Left ventricle myocardium inferior (tissue), 1 donor: ENCODE results near the gene MROH7. TPM values are rescaled to one million over a fixed set of nuclear protein-coding genes. Genes with fewer than 3 reads are reported as not detected.

ENCODE experiments used
- DNase-seq: peaks from one replicate; pipeline ENCODE4 v3.0.0-alpha.2; 2020
- H3K27ac ChIP-seq: fragments of 200-600 bp; replicated peaks from 2 replicates; pipeline ENCODE4 v1.8.0; 2021
- H3K27me3 ChIP-seq: fragments of 200-600 bp; 2 replicates; pipeline ENCODE4 v1.8.0; 2021; ENCODE audit warnings: low read depth
- H3K36me3 ChIP-seq: fragments of 200-600 bp; 2 replicates; pipeline ENCODE4 v1.8.0; 2021
- H3K4me1 ChIP-seq: fragments of 200-600 bp; 2 replicates; pipeline ENCODE4 v1.8.0; 2021
- H3K4me3 ChIP-seq: fragments of 200-600 bp; 2 replicates; pipeline ENCODE4 v1.8.0; 2021; ENCODE audit warnings: mild to moderate bottlenecking, moderate library complexity
- H3K9me3 ChIP-seq: fragments of 200-600 bp; replicated peaks from 2 replicates; pipeline ENCODE4 v1.8.0; 2021
- CTCF ChIP-seq: fragments of 200-600 bp; IDR thresholded peaks from 2 replicates; pipeline ENCODE4 v1.8.0; 2021; ENCODE audit warnings: antibody characterized with exemption, mild to moderate bottlenecking, borderline replicate concordance
- intact Hi-C: fragments of 100-400 bp; cut with micrococcal nuclease; formaldehyde crosslinking; loops from one replicate; pipeline ENCODE4 v1.11.0; 2022
- total RNA-seq: library from RNA; stranded (reverse); fragmentation: NEBNext Ultra II Directional; extraction: Animal tissue kit (Norgen Biotek cat#: 25700); gene quantifications from one replicate; pipeline ENCODE4 v1.2.1, GENCODE V29; 2021
- donor health status: DM: no; HTN: yes; CAD: no; lungs with severe emphysema.

The MROH7 gene
- total RNA-seq, 1 donor from 2014 or later, result 6.8 TPM

GRCh38 chr1:54750596-54750995 is 109.0 kb downstream of the MROH7 start:
- no peaks in the 10 kb centered on the region for H3K27me3 ChIP-seq
- H3K4me3 ChIP-seq, result no peak overlapping the region
- no peak for TF ChIP-seq CTCF
- no peaks in the 10 kb centered on the region for H3K9me3 ChIP-seq
- intact Hi-C loops, result no loop called here
- no peaks in the 10 kb centered on the region for H3K4me1 ChIP-seq
- no peaks in the 10 kb centered on the region for H3K36me3 ChIP-seq
- no peak overlapping the region for H3K27ac ChIP-seq
- no peak for DNase-seq

- no peak overlapping the region for H3K4me3 ChIP-seq
- no peaks in the 10 kb centered on the region for H3K36me3 ChIP-seq
- no peaks in the 10 kb centered on the region for H3K9me3 ChIP-seq
- H3K27me3 ChIP-seq, result no peaks in the 10 kb centered on the region
- intact Hi-C loops, result no loop called here
- TF ChIP-seq CTCF, result no peak
- H3K4me1 ChIP-seq, result no peaks in the 10 kb centered on the region
- no peak for DNase-seq
- H3K27ac ChIP-seq, result no peak overlapping the region
Measured at GRCh38 chr1:54751426-54751825, 109.8 kb downstream of the MROH7 start.

GRCh38 chr1:54754045-54754444 is 112.5 kb downstream of the MROH7 start:
- intact Hi-C loops, result no loop called here
- Histone ChIP-seq H3K27ac (no peak overlapping the region), H3K36me3 (peaks cover 21% of the 10 kb centered on the region), H3K4me3 (no peak overlapping the region), H3K9me3 (no peaks in the 10 kb centered on the region), H3K27me3 (no peaks in the 10 kb centered on the region), H3K4me1 (no peaks in the 10 kb centered on the region)
- no peak for DNase-seq
- TF ChIP-seq CTCF, result no peak

GRCh38 chr1:54754486-54755285 is 113.1 kb downstream of the MROH7 start:
- H3K9me3 ChIP-seq, result no peaks in the 10 kb centered on the region
- H3K36me3 ChIP-seq, result peaks cover 21% of the 10 kb centered on the region
- intact Hi-C loops, result no loop called here
- DNase-seq, result no peak
- H3K4me3 ChIP-seq, result no peak overlapping the region
- H3K27ac ChIP-seq, result no peak overlapping the region
- no peaks in the 10 kb centered on the region for H3K4me1 ChIP-seq
- no peak for TF ChIP-seq CTCF
- H3K27me3 ChIP-seq, result no peaks in the 10 kb centered on the region

- intact Hi-C loops, result no loop called here
Measured at GRCh38 chr1:54757833-54758232, 116.2 kb downstream of the MROH7 start.

More at GRCh38 chr1:54757833-54758232, 116.2 kb downstream of the MROH7 start:
- no peaks in the 10 kb centered on the region for H3K9me3 ChIP-seq
- H3K27ac ChIP-seq, result no peak overlapping the region
- H3K4me1 ChIP-seq, result no peaks in the 10 kb centered on the region
- peaks cover 21% of the 10 kb centered on the region for H3K36me3 ChIP-seq
- no peak for DNase-seq
- no peaks in the 10 kb centered on the region for H3K27me3 ChIP-seq
- TF ChIP-seq CTCF, result no peak
- H3K4me3 ChIP-seq, result no peak overlapping the region
